ENCODE measurements around the gene GIGYF1.
"Not testable (repeated sequence)": the region's sequence is repeated elsewhere in the genome, so short reads cannot be mapped to it uniquely, and the experiment has no call there.

GIGYF1 gene

GRCh38 chr7:100671353-100672327 lies 22.4 kb downstream of the GIGYF1 start:
- DNase-seq = no peak

DNA sequence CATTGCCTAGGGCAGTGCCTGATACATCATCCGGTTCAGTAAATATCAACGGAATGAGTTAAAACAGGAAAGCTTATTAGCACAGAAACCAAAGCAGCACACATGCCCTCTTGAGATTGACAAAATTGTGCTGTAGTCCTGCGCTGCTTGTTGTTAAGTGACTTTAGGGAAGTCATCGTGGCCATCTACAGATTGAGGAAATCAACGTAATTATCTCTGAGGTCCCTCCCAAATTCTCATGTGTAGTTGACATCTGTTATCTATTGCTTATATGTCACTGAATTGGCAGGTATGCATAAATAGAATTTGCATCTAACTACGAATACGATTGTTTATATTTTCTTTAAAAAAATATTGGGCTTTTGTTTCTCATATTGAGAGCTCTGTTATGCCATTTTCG lies 24.0 kb downstream of the GIGYF1 start:
- DNase-seq = no peak

GRCh38 chr7:100669106-100669505 lies 24.9 kb downstream of the GIGYF1 start:
- not testable (repeated sequence) for DNase-seq

- DNase-seq = no peak
Measured at GRCh38 chr7:100668069-100668449, 26.0 kb downstream of the GIGYF1 start.

- no peak for DNase-seq
Measured at GRCh38 chr7:100667331-100668068, 26.6 kb downstream of the GIGYF1 start.

DNA sequence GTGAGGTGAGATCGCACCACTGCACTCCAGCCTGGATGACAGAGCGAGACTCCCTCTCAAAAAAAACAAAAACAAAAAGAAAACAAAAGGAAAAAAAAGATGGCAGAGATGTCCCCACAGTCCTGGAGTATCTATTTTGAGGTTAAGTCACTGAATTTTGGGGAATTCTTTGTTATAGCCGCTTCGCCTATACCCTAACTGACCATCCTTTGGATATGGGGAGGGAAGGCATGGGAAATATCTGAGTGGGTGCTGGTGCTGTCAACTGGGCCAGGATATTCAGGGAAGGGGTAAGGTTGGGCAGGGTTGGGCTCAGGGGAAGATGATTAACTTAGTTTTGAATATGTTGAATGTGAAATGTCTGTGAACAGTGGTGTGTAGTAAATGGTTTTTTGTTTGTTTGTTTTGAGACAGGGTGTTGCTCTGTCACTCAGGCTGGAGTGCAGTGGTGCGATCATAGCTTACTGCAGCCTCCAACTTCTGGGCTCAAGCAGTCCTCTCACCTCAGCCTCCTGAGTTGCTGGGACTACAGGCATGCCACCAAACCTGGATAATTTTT lies 28.8 kb downstream of the GIGYF1 start:
- no peak for DNase-seq

- not testable (repeated sequence) for DNase-seq
Measured at GRCh38 chr7:100662194-100662776, 31.8 kb downstream of the GIGYF1 start.

DNA sequence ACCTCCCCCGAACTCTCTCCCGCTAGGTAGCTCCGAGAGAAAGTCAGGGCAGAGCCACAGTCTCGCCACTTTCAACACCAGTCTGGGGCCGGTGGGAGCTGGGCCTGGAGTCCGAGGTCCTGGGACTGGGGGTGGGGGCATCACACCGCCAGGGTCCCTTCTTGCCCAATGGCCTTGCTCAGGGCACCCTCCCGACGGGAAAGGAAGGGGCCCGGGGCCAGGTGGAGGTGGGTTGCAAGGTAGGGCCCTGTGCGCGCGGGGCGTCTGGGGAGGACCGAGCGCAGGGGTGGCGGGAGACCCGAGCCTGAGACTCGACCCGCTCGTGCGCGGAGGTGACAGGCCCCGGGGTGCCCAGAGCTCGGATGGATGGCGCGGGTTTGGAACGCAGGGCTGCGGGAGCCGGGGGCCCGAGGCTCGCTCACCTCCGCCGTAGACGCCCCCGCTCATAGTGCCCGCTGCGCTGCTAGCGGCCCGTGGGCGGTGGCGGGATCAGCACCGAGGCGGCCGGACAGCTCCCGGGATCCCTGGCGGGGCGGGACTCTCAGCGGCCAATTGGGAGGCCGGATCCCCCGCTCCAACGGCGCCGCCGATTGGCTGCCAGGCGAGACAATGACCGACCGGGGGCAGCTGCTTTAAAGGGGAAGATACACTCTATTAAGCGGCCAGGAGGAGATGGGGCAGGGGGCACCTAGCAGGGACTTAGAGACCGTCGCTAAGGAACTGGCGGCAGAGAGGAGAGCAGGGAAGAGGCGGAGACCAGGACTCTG lies 38.0 kb downstream of the GIGYF1 start, which contains the start of gene ACTL6B:
Gene ACTL6B, minus strand, starts transcription at position 541 of the 767 bp plus-strand sequence. Its CDS starts 94 bp downstream, at position 447.
- DNase-seq = peak; percentile 88

DNA sequence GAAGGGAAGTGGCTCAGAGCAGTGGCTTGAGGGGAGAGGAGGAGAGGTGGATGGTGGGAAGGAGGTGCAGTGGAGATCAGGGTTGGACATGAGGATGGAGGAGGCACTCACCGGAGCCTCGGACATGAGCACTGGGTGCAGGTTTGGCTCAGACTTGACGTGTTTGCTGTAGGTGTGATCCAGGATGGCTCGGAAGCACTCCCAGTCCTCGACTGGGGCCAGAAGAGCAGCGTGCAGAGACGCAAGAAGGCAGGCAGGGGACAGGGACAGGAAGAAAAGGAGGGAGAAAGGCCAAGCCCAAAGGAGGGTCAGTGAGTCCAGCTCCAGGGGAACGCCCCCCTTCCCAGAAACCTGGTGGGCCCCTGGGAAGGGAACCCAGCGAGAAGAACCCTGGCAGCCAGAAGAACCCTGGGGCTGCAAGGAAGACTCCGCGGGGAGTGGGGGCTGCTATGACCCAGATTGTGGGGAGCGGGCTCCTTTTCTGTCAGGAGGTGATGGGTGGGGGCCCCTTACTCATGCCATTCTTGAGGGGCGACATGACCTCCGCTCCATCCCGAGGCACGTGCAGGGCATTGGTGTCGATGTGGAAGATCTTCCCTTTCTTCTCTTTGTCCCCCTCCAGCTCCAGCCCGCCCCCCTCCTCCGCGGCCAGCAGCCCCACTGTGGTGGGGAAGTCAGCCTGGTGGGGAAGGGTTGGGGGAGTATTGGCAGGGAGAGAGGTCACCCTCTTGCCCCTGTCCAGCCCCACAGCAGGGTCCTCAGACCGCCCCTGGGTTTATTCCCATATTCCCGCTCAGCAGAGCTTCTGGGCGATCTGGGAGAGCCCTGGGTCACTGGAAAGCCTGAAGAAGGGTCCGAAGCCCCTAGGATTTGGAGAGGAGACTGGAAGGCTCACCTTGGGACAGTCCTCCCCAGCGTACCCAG lies 38.9 kb downstream of the GIGYF1 start:
- DNase-seq = no peak

- no peak for DNase-seq
Measured at GRCh38 chr7:100649826-100650565, 44.1 kb downstream of the GIGYF1 start.

GRCh38 chr7:100642534-100642907 lies 51.5 kb downstream of the GIGYF1 start:
- DNase-seq = peak; percentile 27

- no peak for DNase-seq
Measured at GRCh38 chr7:100641860-100642533, 52.1 kb downstream of the GIGYF1 start.

GRCh38 chr7:100641463-100641859 lies 52.6 kb downstream of the GIGYF1 start, which contains the start of gene TFR2:
TFR2 (minus strand) TSS chr7:100641552; CDS start chr7:100641509, 43 bp downstream.
- no peak for DNase-seq

DNA sequence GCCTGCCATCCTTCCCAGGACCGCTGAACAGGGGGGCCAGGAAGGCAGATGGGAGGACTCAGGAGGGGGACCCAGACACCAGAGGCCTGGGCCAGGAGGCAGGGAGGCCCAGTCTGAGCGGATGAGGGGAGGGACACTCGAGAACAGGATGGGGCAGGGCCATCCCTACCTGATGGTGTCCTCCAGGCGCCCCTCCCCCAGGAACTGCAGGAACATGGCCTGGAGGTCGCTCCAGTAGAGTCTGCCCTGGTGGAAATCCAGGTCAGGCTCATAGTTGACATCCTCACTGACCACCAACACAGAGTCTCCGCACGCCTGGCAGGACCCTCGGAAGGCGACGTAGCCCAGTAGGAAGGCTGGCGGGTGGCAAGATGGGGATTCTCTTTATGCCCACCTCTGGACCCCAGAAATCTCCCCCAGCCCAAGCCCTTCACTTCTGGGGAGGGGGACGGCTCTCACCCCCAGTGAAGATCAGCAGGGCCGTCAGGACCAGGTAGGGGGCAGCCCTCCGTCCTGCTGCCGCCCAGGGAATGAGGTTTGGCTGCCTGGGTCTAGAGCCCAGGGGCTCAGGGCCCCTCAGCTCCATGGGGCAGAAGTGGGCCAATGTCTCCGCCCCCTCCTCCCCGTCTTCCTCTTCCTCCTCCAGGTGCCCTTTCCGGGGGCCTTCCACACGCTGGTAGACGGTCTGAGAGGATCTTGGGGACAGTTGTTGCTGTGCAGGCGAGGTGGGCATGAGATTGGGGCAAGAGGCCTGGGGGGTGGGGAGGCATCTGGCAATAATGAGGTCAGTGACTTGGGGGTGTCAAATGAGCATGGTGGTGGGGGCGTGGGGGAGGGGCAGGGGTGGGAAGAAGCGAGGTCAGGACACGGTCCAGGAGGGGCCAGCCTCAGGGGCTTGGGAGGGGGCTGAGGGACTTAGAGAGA lies 53.3 kb downstream of the GIGYF1 start:
- DNase-seq = no peak

DNA sequence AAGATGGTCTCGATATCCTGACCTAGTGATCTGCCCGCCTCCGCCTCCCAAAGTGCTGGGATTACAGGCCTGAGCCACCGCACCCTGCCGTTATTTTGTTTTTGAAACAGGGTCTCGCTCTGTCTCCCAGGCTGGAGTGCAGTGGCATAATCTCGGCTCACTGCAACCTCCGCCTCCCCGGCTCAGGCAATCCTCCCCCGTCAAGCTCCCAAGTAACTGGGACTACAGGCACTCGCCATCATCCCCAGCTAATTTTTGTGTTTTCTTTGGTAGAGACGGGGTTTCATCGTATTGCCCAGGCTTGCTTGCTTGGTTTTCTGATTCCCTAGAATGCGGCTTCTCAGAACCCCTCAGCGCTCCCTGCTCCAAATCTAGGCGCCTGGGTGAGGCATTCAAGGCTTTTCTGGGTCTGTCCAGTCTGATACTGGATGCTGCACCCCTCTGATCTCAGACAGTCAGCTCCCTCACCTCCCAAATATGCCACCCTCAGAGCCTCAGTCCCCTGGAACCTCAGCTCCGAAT lies 54.0 kb downstream of the GIGYF1 start:
- DNase-seq = no peak

- DNase-seq = peak; percentile 65
Measured at GRCh38 chr7:100632951-100633717, 60.9 kb downstream of the GIGYF1 start.

DNA sequence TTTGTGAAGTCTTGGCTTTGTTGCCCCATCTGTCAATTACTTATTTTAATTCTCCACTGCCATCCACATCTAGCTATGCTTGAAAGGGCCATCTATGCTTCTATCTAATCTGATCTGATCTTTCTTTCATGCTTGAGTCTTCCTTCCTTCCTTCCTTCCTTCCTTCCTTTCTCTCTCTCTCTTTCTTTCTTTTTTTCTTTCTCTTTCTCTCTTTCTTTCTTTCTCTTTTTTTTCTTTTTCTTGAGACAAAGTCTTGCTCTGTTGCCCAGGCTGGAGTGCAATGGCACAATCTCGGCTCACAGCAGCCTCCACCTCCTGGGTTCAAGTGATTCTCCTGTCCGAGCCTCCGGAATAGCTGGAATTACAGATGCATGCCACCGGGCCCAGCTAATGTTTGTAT lies 64.0 kb downstream of the GIGYF1 start:
- DNase-seq = no peak

Data from NCI-H82 (cell line).